Activated T-helper 2 cell treated with anti-CD3 and anti-CD28 coated beads, Interferon-gamma antibody, Interleukin-2, Interleukin-4, amounts not matched to agents 10 μg/mL and 5 μg/mL and 100 μg/mL, durations not matched to agents 14 hours and 24 hours and 36 hours (primary cell): Measurements from ENCODE around the gene UPK2. TPM values are rescaled to one million over a fixed set of nuclear protein-coding genes. Genes with fewer than 3 reads are reported as not detected.

Source experiments
- DNase-seq: peaks from one replicate; pipeline ENCODE4 v3.0.0; 2021; ENCODE audit warnings: low spot score
- H3K27ac Mint-ChIP-seq: one replicate; pipeline ENCODE4 v1.8.0; 2021; ENCODE audit warnings: mixed read lengths
- H3K27me3 Mint-ChIP-seq: one replicate; pipeline ENCODE4 v1.8.0; 2021; ENCODE audit warnings: low read depth, mixed read lengths
- H3K36me3 Mint-ChIP-seq: one replicate; pipeline ENCODE4 v1.8.0; 2021; ENCODE audit warnings: low read depth, mixed read lengths
- H3K4me1 Mint-ChIP-seq: one replicate; pipeline ENCODE4 v1.8.0; 2021; ENCODE audit warnings: low read depth, mixed read lengths
- H3K4me3 Mint-ChIP-seq: one replicate; pipeline ENCODE4 v1.8.0; 2021; ENCODE audit warnings: low read depth, mild to moderate bottlenecking, moderate library complexity, mixed read lengths
- H3K9me3 Mint-ChIP-seq: one replicate; pipeline ENCODE4 v1.8.0; 2021; ENCODE audit warnings: mixed read lengths
- intact Hi-C: fragments of 100-400 bp; cut with micrococcal nuclease; formaldehyde crosslinking; loops from one replicate; pipeline ENCODE4 v1.15.1; 2023
- total RNA-seq: library from RNA; stranded (reverse); gene quantifications from 2 replicates; pipeline ENCODE4 v1.2.3, GENCODE V29; 2022

The UPK2 gene
- total RNA-seq, 1 donor from 2014 or later, result not detected

DNA sequence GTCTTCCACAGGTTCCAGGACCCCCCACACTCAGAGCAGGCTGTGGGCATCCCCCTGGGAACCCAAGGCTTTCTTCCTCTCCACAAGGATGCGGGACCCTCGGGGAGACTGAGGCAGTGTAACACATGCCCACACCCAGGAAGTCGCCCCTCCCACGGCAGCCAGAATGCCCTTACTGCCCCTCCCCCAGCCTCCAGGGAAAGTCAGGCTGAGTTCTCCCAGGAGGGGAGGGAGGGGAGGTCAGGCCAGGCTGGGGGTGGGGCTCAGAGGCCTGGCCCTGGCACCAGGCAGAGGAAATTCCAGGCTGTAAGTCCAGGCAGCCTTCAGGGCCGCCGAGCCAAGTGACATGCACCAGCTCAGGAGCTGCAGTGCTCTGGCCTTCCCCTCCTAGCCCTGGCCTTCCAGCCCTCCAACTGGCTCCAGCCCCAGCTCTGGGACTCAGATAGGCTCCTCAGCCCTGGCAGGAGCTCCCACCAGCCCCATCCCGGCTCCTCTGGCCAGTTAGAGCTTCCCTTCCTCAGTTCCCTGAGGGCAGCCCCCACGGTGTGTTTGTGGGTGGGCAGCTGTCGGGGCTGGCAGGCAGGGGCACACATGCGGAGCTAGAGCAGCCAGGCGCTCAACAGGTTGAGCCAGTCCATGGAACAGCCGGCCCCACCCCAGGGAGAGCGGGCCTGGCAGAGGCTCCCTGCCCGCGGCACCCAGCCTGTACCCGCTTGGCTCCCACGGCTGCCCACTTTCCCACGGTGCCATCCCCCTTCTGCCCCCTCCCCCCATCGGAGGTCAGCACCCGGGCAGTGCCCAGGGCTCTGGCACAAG lies 34.0 kb upstream of the UPK2 start:
- H3K4me1 Mint-ChIP-seq, result peaks cover 69% of the 10 kb centered on the region
- no peak overlapping the region for H3K27ac Mint-ChIP-seq
- no peak for DNase-seq
- H3K27me3 Mint-ChIP-seq, result no peaks in the 10 kb centered on the region
- H3K36me3 Mint-ChIP-seq, result peaks cover 5% of the 10 kb centered on the region
- intact Hi-C loops, result no loop called here
- no peaks in the 10 kb centered on the region for H3K9me3 Mint-ChIP-seq
- peak overlapping the region; percentile 19 for H3K4me3 Mint-ChIP-seq

DNA sequence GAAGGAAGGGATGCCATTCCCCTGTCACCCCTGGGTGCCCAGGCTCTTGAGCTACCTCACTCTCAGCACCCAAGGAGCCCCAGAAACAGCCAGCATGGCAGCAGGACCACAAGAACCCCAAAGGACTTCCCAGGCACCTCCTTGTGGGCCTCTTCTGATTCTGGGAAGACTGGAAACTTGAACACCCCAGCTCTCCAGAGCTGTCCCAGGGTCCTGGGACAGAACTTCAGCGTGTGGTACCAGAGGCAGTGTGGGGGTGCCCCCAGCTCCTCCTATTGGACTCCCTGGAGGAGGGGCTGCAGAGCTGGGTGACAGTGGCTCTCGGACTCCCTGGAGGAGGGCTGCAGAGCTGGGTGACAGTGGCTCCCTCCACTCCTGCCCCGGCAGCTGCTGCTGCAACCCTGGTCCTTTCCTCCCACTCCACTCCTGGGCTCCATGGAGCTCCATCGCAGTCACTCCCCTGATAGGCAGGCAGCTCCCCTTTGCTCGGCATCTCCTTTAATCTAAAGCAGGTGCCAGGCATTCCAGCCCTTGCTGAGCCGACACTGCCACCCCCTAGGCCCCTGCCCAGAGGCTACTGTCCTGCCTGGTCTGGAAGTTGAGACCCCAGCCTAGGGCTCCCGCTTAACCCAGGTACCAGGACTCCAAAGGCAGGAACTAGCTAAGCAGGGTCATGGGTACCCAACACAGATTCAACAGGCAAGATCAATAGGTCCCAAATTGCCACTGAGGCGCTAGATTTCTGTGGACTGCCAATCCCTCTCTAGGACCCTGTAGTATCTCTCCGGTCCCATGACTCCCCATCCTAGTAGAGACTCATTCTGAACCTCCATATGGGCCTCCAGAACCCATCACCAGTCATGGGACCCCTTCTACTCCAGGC lies 33.1 kb upstream of the UPK2 start:
- Mint-ChIP-seq H3K27ac (peak overlapping the region; percentile 72), H3K27me3 (no peaks in the 10 kb centered on the region), H3K4me3 (peak overlapping the region; percentile 79), H3K36me3 (no peaks in the 10 kb centered on the region), H3K9me3 (no peaks in the 10 kb centered on the region), H3K4me1 (peaks cover 67% of the 10 kb centered on the region)
- no peak for DNase-seq
- intact Hi-C loops, result no loop called here

DNA sequence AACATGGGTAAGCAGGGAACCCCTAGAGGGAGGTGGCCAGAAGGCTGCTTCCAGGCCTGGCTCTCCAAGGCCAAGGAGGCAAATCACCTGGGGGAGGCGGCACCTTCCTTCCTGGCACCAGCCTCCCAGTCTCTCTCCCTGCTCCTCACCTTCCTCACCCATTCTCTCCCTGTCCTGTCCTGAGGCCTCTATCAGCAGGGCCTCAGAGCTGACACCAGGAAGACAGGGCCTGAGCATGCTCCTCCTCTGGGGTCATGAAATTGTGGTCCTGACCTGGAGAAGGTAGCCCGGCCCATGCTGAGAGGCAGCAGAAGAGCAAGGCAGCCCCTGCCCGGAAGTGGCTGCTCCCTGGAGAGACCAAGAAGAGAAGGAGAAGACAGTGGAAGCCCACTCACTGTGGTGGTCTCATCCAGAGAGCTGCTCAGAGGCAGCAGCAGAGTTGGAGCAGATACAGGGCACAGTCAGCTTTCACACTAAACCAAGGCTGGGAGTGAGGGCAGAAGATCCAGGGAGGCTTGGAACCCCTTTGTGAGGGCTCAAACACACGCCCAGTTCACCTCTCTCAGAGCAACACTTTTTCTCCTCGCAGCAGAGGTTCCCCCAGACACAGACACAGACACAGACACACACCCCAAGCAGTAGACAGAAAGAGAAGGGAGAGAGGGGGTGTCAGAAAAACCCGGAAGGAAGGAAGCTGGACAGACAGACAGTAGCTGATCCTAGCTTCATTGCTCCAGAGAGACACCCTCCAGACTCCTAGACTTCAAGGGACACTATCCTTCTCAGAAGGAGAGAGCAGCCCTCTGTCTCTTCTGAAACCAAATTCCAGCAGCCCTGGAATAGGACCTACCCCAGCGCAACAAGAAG lies 32.1 kb upstream of the UPK2 start:
- peak overlapping the region; percentile 79 for H3K4me3 Mint-ChIP-seq
- no peaks in the 10 kb centered on the region for H3K27me3 Mint-ChIP-seq
- DNase-seq, result no peak
- intact Hi-C loops, result no loop called here
- H3K9me3 Mint-ChIP-seq, result no peaks in the 10 kb centered on the region
- peaks cover 64% of the 10 kb centered on the region for H3K4me1 Mint-ChIP-seq
- peak overlapping the region; percentile 72 for H3K27ac Mint-ChIP-seq
- no peaks in the 10 kb centered on the region for H3K36me3 Mint-ChIP-seq

DNA sequence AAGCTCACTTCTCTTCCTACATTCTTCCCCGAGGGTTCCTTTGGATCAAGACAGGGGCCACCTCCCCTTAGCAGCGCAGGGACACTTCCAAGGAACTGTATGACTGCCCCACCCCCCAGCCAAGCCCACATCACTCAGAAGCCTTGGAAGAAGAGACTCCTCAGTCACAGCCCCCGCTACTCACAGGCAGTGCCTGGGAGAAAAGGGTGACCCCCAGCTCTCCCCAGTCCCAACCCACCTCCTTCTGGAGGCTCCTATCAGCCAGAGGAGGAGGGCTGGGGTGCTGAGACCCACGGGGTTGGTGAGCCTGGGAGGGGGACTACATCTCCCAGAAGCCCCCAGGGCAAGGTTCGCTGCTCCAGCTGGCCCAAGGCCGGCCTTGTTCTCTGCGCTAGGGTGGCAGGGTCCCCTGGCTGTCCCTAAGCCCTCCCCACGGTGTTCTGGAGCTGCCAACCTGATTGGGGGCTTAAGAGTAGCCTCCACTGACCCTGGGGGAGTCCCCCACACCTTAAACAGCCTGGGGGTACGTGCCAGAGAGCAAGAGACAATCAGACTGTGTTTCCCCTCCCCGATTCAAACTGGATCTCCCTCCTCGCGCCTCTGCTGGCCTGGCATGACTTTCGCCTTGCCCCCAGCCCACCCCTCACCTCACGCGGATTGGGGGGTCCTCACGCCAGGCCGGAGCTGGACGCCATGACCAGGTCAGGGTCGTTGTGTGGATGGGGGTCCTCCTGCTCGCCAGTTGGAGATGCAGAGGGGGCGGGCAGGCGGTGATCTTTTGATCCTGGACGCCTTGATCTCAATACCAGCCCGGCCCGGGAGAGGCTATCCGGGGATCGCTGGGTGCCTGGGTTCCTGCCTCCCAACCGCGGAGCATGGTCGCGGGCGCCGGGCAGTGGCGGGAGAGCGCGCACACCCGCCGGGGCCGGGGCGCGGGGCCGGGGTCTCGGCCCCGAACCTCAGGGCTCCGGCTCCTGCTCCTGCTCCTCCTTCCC lies 31.2 kb upstream of the UPK2 start:
- Mint-ChIP-seq H3K27me3 (no peaks in the 10 kb centered on the region), H3K9me3 (no peaks in the 10 kb centered on the region), H3K27ac (peak overlapping the region; percentile 72), H3K36me3 (no peaks in the 10 kb centered on the region), H3K4me3 (peak overlapping the region; percentile 79), H3K4me1 (peaks cover 55% of the 10 kb centered on the region)
- peak; percentile 45 for DNase-seq
- intact Hi-C loops, result loop anchor here (5.0 kb wide), 2 partner anchors 92 to 177 kb away; partner anchors contain the start of genes DPAGT1, RPS25 and TRAPPC4

DNA sequence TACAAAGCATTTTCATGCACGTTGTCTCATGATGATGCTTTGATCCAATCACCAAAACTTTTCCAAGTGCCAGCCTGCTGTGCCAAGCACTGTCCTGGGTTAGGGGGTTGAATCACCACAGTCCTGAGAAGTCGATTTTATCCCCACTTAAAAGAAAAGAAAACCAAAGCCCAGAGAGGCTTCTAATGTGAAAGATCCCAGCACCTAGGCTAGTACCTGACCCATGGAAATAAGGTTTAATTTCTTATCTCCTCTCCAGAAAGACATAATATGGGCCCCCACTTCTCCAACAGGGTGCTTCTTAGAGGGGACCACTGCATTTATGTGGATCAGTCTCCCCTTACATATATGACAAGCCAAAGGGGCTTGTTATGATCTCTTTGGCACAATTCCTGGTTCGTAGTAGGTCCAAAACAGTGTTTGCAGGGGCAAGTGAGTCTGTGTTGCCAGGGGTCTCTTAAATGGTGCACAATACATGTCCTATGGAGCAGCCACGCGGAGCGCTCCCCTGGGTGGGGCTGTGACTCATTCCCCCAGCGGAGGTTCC lies 28.5 kb upstream of the UPK2 start:
- Mint-ChIP-seq H3K27ac (peak overlapping the region; percentile 91), H3K9me3 (no peaks in the 10 kb centered on the region), H3K4me1 (peaks cover 50% of the 10 kb centered on the region), H3K4me3 (peak overlapping the region; percentile 84), H3K36me3 (no peaks in the 10 kb centered on the region), H3K27me3 (no peaks in the 10 kb centered on the region)
- intact Hi-C loops, result loop anchor here (1.0 to 5.0 kb wide), 8 partner anchors 9 to 237 kb away; partner anchors contain the start of genes CENATAC, CXCR5, DPAGT1 and RPS25
- DNase-seq, result no peak

DNA sequence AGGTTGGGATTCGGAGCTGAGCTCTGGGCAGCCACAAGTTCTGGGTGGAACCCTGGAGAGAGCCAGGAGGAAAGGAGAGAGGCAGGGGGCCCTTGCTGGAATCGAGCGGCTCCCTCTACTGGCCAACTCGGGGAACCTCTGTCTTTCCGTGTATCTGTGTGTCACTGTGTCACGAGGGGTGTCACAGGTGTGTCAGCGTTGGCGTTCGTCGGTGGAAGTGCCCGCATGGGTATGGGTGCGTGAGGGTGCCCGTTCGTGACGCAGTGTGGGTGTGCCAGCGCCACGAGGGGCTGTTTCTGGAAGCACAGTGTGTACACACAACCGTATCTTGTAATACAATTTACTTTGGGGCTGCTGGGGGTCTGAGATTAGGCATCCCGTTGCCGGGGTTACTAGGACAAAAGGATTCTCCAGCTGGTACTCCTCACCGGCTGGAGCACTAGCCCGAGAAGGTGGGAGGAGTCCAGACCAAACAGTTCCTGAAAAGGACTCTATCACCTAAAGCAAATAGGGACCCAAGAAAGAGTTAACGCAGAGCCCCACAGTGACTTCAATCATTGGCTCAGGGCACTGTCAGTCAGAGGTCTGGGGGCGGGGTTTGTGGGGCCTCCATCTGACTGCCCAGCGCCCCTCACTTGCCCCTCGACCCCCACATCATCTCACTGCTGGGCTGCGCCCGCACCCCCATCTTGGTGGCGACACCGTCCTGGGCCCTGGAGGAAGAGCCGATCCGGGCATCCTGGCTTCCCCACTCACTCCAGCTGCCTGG lies 27.8 kb upstream of the UPK2 start:
- Mint-ChIP-seq H3K4me3 (peak overlapping the region; percentile 84), H3K9me3 (no peaks in the 10 kb centered on the region), H3K27me3 (no peaks in the 10 kb centered on the region), H3K27ac (peak overlapping the region; percentile 91), H3K36me3 (no peaks in the 10 kb centered on the region), H3K4me1 (peaks cover 46% of the 10 kb centered on the region)
- DNase-seq, result peak; percentile 86
- intact Hi-C loops, result loop anchor here (1.0 to 5.0 kb wide), 8 partner anchors 10 to 238 kb away; partner anchors contain the start of genes CENATAC, CXCR5, DPAGT1 and RPS25

DNA sequence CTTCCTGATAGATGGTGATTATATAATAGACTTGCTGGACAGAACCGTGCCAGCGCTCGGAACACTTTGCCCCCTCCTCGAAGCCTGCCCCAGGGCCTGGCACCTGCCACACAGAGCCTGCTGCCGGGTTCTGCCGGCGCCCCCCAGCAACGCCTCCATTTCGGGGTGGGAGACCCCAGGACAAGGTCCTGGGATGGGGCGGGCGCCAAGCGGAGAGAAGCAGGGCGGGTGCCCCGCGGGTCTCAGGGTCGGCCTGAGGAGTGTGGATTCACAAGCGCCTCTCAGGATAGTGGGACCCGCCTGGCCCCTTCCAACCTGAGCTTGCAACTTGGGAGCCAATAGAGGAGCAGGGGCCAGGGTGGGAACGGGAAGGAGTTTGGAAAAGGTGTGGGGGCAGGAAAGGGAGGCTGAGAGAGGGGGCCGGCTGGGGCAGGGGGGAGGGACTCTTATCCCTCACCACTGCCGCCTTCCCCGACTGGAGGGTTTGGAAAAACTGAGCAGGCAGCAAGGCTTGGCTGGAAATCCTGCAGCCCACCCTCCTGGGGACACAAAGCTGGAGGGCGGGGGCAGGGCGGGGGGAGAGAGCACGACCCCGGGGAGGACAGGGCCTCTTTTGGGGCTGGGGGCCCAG lies 27.1 kb upstream of the UPK2 start:
- Mint-ChIP-seq H3K27me3 (no peaks in the 10 kb centered on the region), H3K36me3 (no peaks in the 10 kb centered on the region), H3K27ac (peak overlapping the region; percentile 91), H3K4me1 (peaks cover 40% of the 10 kb centered on the region), H3K4me3 (peak overlapping the region; percentile 84), H3K9me3 (no peaks in the 10 kb centered on the region)
- peak; percentile 51 for DNase-seq
- intact Hi-C loops, result loop anchor here (1.0 to 5.0 kb wide), 9 partner anchors 11 to 239 kb away; partner anchors contain the start of genes CENATAC, CXCR5, DPAGT1 and RPS25

DNA sequence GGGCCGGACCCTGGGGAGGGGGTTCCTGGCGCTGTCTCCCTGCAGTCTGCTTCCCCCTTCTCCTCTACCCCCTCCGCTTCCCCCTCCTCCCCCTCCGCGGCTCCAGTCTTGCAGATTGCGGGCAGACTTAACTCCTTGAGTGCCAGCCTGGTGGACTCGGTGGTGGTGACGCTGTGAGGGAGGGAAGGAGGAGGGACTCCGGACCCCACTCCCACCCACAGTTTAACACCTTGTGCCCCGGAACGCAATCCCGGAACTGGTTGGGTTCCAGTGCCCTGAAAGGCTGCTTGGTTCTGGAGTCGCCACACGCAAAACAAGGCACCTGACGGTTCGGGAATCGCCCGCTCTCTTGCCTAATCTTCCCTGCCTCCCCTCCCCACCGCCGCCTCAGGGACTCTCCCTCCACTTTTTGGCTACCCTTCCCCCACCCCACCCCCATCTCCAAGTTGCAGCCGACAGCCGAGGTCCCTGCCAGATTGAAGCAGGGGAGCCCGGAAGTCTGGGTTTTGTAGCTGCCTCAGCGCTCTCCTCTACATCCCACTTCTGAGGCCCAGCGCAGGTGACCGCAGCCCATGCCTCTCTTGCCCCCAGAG lies 26.5 kb upstream of the UPK2 start:
- Mint-ChIP-seq H3K4me3 (peak overlapping the region; percentile 84), H3K4me1 (peaks cover 34% of the 10 kb centered on the region), H3K36me3 (no peaks in the 10 kb centered on the region), H3K9me3 (no peaks in the 10 kb centered on the region), H3K27me3 (no peaks in the 10 kb centered on the region), H3K27ac (peak overlapping the region; percentile 87)
- peak; percentile 67 for DNase-seq
- intact Hi-C loops, result loop anchor here (1.0 to 5.0 kb wide), 5 partner anchors 22 to 173 kb away; partner anchors contain the start of genes CXCR5, DPAGT1, RPS25 and TRAPPC4

DNA sequence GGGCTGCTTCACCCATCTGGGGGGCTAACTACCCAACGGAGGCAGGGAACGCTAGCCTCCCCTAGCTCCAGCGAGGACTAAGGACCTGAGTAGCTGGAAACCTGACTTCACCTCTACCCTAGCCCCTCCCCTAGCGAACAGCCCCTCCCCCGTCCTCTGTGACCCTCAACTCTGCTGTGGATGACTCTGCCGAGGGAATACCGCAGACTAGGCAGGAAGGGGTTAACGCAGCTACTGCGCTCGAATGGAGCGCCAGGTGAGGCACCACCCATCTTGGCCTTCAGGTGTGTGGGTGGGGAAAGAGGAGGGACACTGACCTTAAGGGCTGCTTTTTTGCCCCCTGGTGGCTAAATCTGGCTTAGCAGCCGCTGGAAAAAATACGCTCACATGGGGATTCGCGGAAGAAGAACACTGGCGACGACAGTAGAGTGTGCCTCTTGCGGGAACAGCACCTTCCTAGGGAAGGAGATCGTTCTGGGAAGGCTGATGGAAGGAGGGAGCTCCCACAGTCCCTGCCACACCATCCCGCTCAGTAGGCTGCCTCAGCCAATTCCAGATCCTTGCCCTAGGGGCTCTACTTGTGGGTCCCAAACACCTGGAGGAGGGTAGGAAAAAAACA lies 25.9 kb upstream of the UPK2 start:
- intact Hi-C loops, result loop anchor here (1.0 kb wide), 1 partner anchor 23 kb away; no protein-coding TSS in a partner anchor
- H3K36me3 Mint-ChIP-seq, result no peaks in the 10 kb centered on the region
- peaks cover 33% of the 10 kb centered on the region for H3K4me1 Mint-ChIP-seq
- H3K27me3 Mint-ChIP-seq, result no peaks in the 10 kb centered on the region
- peak overlapping the region; percentile 87 for H3K27ac Mint-ChIP-seq
- DNase-seq, result peak; percentile 78
- H3K4me3 Mint-ChIP-seq, result peak overlapping the region; percentile 84
- no peaks in the 10 kb centered on the region for H3K9me3 Mint-ChIP-seq
